ENCODE data around the gene SEMA3F. TPM values are rescaled to one million over a fixed set of nuclear protein-coding genes. Genes with fewer than 3 reads are reported as not detected.

SEMA3F gene
- total and polyA plus RNA-seq, 10 of the 15 experiments (the other 5 are each of a cell fraction or from before 2014, with no cell fraction given): 0.08 to 0.28 (median 0.12) TPM; not detected in 6

- TF ChIP-seq BHLHE40 (IDR thresholded peaks at IDR 0.05; ENCODE audit: borderline replicate concordance in 1 of 2, low read depth in 2 of 2, low read length in 1 of 2) (peak; percentile 8 to 37; a peak in 2 of 4 replicates), FOS (IDR thresholded peaks at IDR 0.05; ENCODE audit: borderline replicate concordance, extremely low read depth, insufficient read length) (no peak), MXI1 (IDR thresholded peaks at IDR 0.05; ENCODE audit: low read depth, low read length) (peak; percentile 68), FOXK2 (IDR thresholded peaks at IDR 0.05) (no peak), CUX1 (IDR thresholded peaks at IDR 0.05; ENCODE audit: insufficient replicate concordance, low read depth, low read length) (no peak), KAT2A (conservative IDR thresholded peaks at IDR 0.05; ENCODE audit: control insufficient read depth, low read depth, low read length) (no peak), ZBTB33 (IDR thresholded peaks at IDR 0.05) (no peak), PAX5 (IDR thresholded peaks at IDR 0.05; ENCODE audit: borderline replicate concordance, low read depth, low read length) (no peak), BCL3 (IDR thresholded peaks at IDR 0.05; ENCODE audit: borderline replicate concordance, insufficient read depth, low read depth, low read length, poor library complexity, severe bottlenecking) (no peak), HDGF (IDR thresholded peaks at IDR 0.05) (peak; percentile 93), DPF2 (IDR thresholded peaks at IDR 0.05) (peak; percentile 60), NFYB (IDR thresholded peaks at IDR 0.05; ENCODE audit: insufficient read depth, low read depth, low read length) (peak; percentile 76; the same call in 1 of the 2 replicates), MYB (IDR thresholded peaks at IDR 0.05; ENCODE audit: borderline replicate concordance, low read depth, low read length) (no peak), E2F4 (IDR thresholded peaks at IDR 0.05; ENCODE audit: low read depth, low read length) (no peak), CTCF (IDR thresholded peaks at IDR 0.05 in 2 of 3, conservative IDR thresholded peaks at IDR 0.05 in 1 of 3; ENCODE audit: control insufficient read depth in 2 of 3, extremely low read depth in 1 of 3, insufficient read depth in 1 of 3, low read depth in 3 of 3, low read length in 3 of 3) (no peak)
Measured at GRCh38 chr3:50235716-50236483, 80.8 kb downstream of the SEMA3F start, which contains the start of gene GNAI2 (continued).
